Measurements from ENCODE around the gene CACNA2D2. TPM values are rescaled to one million over a fixed set of nuclear protein-coding genes. Genes with fewer than 3 reads are reported as not detected.
"Not testable (repeated sequence)": the region's sequence is repeated elsewhere in the genome, so short reads cannot be mapped to it uniquely, and the experiment has no call there.

CACNA2D2 gene
- total and polyA plus RNA-seq, 2 experiments from 2014 or later = 0.87 to 1.5 TPM

GRCh38 chr3:50517721-50518206 lies 14.3 kb upstream of the CACNA2D2 start:
- no peak overlapping the region for H3K27ac ChIP-seq
- H2AFZ ChIP-seq = no peak overlapping the region
- H4K20me1 ChIP-seq (ENCODE audit: insufficient read depth, poor library complexity, severe bottlenecking) = no peaks in the 10 kb centered on the region
- 91% methylated on average over 4 of the region's 4 CpGs for WGBS (ENCODE audit: low lambda C conversion rate, missing lambda C conversion rate)
- H3K9me2 ChIP-seq (replicated peaks; ENCODE audit: insufficient read depth) = no peaks in the 10 kb centered on the region
- H3K79me2 ChIP-seq = no peaks in the 10 kb centered on the region
- peaks cover 31% of the 10 kb centered on the region for H3K4me1 ChIP-seq (ENCODE audit: insufficient read depth)
- no peak overlapping the region for H3K4me3 ChIP-seq
- H3K36me3 ChIP-seq (replicated peaks; ENCODE audit: insufficient read depth, low read depth) = no peaks in the 10 kb centered on the region
- no peak for DNase-seq (ENCODE audit: low spot score)
- H3K27me3 ChIP-seq = peaks cover 4% of the 10 kb centered on the region
- no peak overlapping the region for H3K4me2 ChIP-seq
- TF ChIP-seq CTCF (IDR thresholded peaks at IDR 0.05; ENCODE audit: poor library complexity) (no peak), EZH2 (IDR thresholded peaks at IDR 0.05; ENCODE audit: borderline replicate concordance) (no peak), EZH2phosphoT487 (IDR thresholded peaks at IDR 0.05; ENCODE audit: low read depth, severe bottlenecking, unreplicated experiment) (no peak)
- no peaks in the 10 kb centered on the region for H3K9me3 ChIP-seq (ENCODE audit: low read depth)

GRCh38 chr3:50516440-50516871 lies 13.0 kb upstream of the CACNA2D2 start:
- H3K79me2 ChIP-seq = no peaks in the 10 kb centered on the region
- TF ChIP-seq CTCF (IDR thresholded peaks at IDR 0.05; ENCODE audit: poor library complexity) (no peak), EZH2 (IDR thresholded peaks at IDR 0.05; ENCODE audit: borderline replicate concordance) (no peak), EZH2phosphoT487 (IDR thresholded peaks at IDR 0.05; ENCODE audit: low read depth, severe bottlenecking, unreplicated experiment) (no peak)
- H3K36me3 ChIP-seq (replicated peaks; ENCODE audit: insufficient read depth, low read depth) = no peaks in the 10 kb centered on the region
- peak overlapping the region; percentile 54 for H3K4me2 ChIP-seq
- no peak overlapping the region for H2AFZ ChIP-seq
- no peaks in the 10 kb centered on the region for H3K9me3 ChIP-seq (ENCODE audit: low read depth)
- H3K4me3 ChIP-seq = no peak overlapping the region
- DNase-seq (ENCODE audit: low spot score) = no peak
- peaks cover 31% of the 10 kb centered on the region for H3K4me1 ChIP-seq (ENCODE audit: insufficient read depth)
- H4K20me1 ChIP-seq (ENCODE audit: insufficient read depth, poor library complexity, severe bottlenecking) = no peaks in the 10 kb centered on the region
- H3K27ac ChIP-seq = peak overlapping the region; percentile 79
- no peaks in the 10 kb centered on the region for H3K9me2 ChIP-seq (replicated peaks; ENCODE audit: insufficient read depth)
- H3K27me3 ChIP-seq = no peaks in the 10 kb centered on the region
- WGBS (ENCODE audit: low lambda C conversion rate, missing lambda C conversion rate) = 42% methylated on average over 3 of the region's 4 CpGs

GRCh38 chr3:50515565-50516439 lies 12.4 kb upstream of the CACNA2D2 start:
- TF ChIP-seq EZH2phosphoT487 (IDR thresholded peaks at IDR 0.05; ENCODE audit: low read depth, severe bottlenecking, unreplicated experiment) = peak; percentile 41
- TF ChIP-seq EZH2 (IDR thresholded peaks at IDR 0.05; ENCODE audit: borderline replicate concordance) = no peak
- Histone ChIP-seq H3K9me3 (ENCODE audit: low read depth) (no peaks in the 10 kb centered on the region), H3K27ac (peak overlapping the region; percentile 79), H3K27me3 (no peaks in the 10 kb centered on the region), H4K20me1 (ENCODE audit: insufficient read depth, poor library complexity, severe bottlenecking) (no peaks in the 10 kb centered on the region), H3K79me2 (no peaks in the 10 kb centered on the region), H3K9me2 (replicated peaks; ENCODE audit: insufficient read depth) (no peaks in the 10 kb centered on the region), H2AFZ (peak overlapping the region; percentile 0), H3K4me2 (peak overlapping the region; percentile 54), H3K36me3 (replicated peaks; ENCODE audit: insufficient read depth, low read depth) (no peaks in the 10 kb centered on the region), H3K4me3 (no peak overlapping the region), H3K4me1 (ENCODE audit: insufficient read depth) (peaks cover 31% of the 10 kb centered on the region)
- 7% methylated on average over 20 of the region's 22 CpGs for WGBS (ENCODE audit: low lambda C conversion rate, missing lambda C conversion rate)
- DNase-seq (ENCODE audit: low spot score) = peak; percentile 91

- H3K27ac ChIP-seq; H3K4me2 ChIP-seq; H3K27me3 ChIP-seq; H3K4me3 ChIP-seq; H3K9me3 ChIP-seq (ENCODE audit: low read depth); DNase-seq (ENCODE audit: low spot score); H2AFZ ChIP-seq; H4K20me1 ChIP-seq (ENCODE audit: insufficient read depth, poor library complexity, severe bottlenecking); H3K79me2 ChIP-seq; H3K36me3 ChIP-seq (replicated peaks; ENCODE audit: insufficient read depth, low read depth); H3K9me2 ChIP-seq (replicated peaks; ENCODE audit: insufficient read depth): not testable (repeated sequence)
- peaks cover 31% of the 10 kb centered on the region for H3K4me1 ChIP-seq (ENCODE audit: insufficient read depth)
- WGBS (ENCODE audit: low lambda C conversion rate, missing lambda C conversion rate) = 85% methylated on average over 8 of the region's 8 CpGs
Measured at GRCh38 chr3:50512908-50513307, 9.5 kb upstream of the CACNA2D2 start.
